IPS DF 19.7 (cell line): ENCODE results near the gene RAB6B.

Experiments
- DNase-seq: peaks from one replicate; pipeline ENCODE4 v3.0.0-alpha.2; 2013; ENCODE audit warnings: low read depth, low spot score

RAB6B gene

DNA sequence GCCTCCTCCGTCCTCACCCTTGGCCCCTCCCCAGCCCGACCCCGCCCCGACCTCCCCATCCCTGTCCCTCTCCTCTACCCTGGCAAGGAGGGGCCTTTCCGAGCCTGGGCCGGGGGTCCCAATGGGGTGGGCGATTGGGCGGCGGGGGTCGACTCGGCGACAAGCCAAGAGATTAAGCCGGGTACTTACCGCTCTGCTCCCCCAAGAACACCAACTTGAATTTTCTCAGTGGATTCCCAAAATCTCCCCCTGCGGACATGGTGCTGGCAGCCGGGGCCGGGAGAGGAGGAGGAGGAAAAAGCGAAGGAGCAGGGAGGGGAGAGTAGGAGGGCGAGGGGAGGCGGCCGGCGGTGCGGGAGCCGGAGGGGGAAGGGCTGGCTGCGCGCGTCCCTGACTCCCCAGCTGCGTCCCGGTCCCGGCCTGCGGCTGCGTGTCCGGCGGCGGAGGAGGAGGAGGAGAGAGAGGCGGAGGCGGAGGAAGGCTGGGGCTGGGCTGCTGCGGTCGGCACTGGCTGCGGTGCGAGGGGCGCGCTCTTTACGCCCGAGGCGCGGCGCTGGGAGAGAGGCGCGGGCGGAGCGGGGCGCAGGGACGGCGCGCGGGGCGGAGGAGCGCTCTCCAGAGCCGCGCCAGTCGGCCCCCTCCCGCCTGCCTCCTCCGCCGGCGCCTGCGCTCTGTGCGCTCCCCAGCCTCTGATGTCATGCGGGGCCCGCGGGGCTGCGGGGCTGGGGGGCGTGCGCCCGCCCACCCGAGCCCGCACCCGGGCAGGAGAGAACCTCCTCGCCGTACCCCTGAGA is at the start of gene RAB6B:
RAB6B (minus strand) TSS at position 675 of the 794 bp plus-strand sequence; CDS start at position 259, 416 bp downstream.
- no peak for DNase-seq

DNA sequence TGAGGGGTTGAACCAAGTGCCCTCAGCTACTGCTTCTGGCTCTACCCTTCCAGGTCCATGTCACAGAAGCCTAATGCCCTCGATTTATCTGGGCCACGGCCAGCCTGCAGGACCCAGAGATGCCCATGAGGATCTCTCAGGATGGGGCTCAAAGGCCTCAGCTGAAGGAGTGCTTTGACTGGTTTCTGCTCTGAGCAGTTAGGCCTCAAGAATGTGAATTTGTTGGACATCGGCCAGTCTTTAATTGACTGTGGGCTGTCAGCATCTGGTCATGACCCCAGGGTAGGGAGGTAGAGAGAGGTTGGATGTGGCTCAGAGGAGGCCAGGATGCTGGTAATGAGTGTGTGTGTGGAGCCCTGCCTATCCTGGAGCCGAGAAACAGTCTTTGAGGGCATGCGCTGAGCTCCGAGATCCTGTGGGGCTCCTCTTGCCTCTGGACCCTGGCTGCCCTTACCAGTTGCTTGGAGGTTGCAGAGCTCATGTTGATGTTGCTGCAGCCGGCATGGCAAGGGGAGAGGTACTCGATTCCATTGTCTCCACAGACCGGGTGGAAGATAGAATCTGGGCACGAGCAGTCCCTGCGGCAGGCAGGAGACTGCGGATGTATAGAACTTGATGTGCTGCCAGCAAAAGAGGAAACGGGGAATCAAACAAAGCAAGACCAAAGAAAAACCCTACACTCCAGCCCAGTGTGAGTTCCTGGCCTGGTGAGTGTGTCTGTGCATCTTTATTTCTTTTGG is 49.1 kb upstream of the RAB6B start:
- no peak for DNase-seq

DNA sequence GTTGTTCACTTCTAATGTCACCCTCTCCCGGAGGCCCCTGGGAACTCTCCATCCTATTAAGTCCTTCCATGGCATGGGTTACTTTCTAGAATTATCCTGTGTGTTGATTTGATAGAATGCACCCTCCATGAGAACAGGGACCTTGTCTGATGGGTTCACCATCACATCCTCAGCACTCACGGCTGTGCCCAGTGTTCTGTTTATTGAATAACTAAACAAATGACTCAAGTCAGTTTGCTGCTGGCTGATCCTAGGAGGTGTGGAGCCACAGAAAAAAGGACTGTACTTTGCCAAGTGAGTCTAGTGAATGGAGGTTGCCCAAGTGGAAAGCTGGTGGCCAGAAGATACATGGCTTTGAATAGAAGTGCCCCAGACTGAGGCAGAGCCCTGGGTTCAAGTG is 48.5 kb upstream of the RAB6B start:
- DNase-seq = no peak

- DNase-seq = no peak
Observed at GRCh38 chr3:133943639-133944141, 48.0 kb upstream of the RAB6B start.

DNA sequence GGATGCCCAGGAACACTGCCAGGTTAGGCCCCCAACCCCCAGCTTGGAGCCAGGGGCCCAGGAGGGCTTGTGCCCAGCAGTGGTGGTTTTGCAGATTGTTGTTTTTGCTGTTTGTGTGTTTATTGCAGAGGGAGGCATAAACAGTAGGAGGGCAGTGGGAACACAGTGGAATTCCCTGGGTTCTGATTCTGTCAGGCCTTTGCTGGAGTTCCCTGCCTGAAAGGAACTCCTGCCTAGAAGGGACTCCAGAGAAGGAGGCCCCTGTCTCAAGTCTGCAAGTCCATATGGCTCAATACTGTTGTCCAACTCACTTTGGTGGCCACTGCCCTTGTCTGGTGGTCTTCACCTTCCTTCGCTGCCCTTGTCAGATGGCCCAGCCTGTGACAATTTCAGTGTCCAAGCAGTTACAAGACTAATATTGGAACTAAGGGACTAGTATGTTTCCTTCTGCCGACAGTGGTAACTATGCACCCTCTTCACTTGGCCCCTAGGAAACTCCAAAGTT is 47.4 kb upstream of the RAB6B start:
- DNase-seq = no peak

DNA sequence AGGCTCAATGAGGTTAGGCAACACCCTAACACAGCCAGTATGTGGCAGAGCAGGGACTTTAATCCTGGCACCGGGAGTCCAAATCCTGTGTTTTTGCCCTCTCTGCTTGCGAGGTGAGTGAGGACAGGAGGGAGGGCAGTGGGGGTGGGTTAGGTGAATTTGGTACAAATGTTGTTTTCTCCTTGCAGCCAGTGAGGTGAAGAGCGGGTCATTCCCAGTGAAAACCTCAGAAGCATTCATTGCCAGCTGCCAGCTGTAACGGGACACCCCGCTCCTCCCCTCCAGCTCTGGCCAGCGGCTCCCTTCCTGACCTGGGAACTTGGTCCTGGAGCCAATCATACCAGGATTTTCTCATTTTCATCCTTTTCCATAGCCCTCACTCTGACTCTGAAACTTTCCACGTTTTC is 45.7 kb upstream of the RAB6B start:
- no peak for DNase-seq

DNA sequence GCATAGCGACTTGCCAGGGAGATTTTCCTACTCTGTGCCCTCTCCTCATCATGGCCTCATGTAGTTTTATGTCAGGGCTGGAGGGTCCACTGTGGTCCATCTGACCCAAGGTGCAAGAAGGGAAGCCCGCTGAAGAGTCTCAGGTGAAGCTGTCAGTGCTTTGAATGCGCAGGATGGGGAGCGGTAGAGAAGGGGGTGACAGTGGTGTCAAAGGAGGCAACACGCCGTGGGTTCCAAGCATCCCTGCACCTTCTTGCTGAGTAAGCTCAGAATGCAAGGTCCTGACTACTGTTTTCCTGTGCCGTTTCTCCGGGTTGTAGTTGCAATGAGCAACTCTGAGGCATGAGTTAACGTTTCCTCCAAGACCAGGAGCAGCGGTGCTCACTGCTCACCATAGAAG is 44.9 kb upstream of the RAB6B start:
- no peak for DNase-seq

DNA sequence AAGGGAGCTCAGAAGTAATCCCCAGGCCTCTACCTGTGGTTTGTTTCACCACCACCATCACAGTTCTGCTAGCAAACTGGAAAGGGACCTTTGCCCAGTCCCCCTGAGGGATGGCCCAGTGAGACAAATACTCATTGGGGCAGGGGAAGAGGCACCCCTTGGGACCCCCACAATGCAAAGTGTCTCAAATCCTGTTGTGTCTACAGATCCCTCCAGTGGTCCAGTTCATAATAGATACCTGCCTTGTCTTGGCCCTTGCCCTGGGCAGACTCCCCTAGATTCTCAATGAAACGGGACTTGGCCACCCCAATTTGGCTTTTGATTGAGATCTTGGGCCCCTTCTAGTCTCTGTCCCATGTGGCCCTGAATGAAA is 43.8 kb upstream of the RAB6B start:
- DNase-seq = no peak

- DNase-seq = no peak
Observed at GRCh38 chr3:133938770-133939462, 43.2 kb upstream of the RAB6B start.

GRCh38 chr3:133937756-133938601 is 42.3 kb upstream of the RAB6B start:
- no peak for DNase-seq

DNA sequence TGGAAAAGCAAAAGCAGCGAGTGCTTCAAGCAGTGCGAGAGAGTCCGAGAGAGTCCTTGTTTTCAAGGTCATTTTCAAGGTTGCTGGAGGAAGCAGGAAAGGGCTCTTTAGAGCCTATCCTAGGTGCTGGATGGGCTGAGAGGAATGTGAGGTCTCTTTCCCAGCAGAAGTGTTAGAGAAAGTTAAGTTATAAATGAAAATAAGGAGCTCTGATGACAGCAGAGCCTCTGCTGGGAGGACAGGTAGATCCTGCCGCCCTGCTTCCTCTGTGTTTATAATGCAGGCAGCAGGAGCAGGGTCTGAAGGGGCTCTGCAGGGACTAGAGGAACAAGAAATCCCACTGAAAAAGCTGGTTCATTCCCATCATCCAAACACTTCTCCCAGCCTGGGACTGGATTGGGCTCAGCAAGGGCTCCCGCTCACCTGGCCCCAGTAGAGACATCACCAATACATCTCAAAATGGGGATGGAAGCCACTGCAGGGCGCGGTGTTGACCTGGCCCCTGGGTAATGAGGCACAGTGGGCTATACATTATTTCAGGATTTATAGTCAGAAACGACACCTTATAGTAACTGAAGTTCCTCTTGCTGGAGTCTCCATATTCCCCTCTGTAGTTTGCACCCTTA is 41.5 kb upstream of the RAB6B start:
- DNase-seq = no peak

- DNase-seq = no peak
Observed at GRCh38 chr3:133935843-133936769, 40.4 kb upstream of the RAB6B start.

DNA sequence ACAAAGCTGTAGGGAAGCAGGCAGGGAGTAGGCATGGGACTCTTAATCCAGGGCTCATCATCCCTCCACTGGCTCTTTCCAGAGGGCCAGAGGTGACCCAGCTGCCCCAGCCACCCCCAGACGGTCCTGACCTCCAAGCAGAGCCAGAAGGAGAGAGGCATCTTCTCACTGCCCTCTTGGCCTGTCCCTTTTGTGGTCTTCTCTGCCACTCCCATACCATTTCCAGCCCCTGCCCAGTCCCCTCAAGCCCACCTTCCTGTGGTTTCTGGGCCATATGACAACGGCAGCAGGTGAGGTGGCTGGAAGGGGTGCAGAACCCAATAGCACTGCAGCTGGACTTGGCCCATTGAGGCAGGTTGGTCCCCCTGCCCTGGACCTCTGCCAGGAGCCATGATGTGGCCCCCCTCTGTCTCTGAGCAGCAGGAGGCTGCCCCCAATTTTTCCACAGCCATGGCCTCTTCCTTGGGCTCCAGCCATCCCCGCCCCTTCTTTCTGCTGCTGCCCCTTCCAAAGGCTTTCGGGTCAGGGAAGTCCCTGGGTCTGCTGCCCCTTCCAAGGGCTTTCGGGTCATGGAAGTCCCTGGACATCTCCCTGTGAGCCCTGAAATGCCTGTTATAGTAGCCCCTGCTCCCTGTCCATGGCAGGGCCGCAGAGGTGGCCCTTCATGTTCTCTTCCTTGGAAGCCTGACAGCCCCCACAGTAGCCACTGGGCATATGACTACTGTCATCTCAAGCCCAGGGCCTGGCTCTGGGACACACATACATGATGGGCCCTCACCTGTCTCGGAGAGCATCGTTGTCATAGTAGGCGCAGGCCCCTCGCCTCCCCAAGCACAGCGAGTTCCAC is 39.5 kb upstream of the RAB6B start:
- DNase-seq = no peak

DNA sequence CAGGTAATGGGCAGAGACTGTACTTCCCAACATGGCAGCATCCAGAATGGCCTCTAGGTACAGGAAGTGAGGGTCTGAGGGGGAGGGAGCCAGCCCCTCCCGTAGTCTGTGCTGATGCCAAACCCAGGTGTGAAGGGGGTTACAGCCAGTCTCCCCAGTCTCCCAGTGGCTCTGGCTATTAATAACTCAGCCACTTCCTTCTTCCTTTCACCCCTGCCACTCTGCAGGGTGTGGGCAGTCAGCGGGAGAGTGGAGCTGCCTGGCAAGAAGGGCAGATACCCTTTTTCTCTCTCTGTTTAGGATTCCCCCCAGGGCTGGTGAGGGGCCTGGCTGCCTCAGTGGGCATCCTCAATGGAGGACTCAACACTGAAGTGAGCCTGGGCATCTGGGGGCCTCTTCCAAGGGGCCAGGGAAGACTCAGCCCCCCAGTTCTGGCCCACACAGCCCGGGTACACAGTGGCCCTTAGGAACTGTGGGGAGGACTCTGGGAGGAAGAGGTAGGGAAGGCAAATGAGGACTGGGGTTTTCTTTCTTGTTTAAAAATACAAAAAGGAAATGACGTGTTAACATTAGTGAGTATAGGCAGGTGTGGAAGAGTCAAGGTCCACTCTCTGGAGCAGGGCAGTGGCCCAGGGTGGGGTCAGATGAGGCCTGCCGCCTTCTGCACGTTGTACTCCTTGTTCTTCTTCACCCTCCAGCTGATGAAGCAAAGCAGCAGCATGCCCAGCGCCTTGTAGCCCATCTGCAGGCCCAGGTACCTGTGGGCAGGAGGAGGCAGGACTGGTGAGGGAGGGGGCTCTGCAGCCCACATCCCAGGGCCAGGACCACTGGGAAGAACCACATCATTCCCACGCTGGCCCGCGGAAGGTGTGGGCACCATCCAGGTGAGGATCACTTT is 38.6 kb upstream of the RAB6B start:
- DNase-seq = no peak

DNA sequence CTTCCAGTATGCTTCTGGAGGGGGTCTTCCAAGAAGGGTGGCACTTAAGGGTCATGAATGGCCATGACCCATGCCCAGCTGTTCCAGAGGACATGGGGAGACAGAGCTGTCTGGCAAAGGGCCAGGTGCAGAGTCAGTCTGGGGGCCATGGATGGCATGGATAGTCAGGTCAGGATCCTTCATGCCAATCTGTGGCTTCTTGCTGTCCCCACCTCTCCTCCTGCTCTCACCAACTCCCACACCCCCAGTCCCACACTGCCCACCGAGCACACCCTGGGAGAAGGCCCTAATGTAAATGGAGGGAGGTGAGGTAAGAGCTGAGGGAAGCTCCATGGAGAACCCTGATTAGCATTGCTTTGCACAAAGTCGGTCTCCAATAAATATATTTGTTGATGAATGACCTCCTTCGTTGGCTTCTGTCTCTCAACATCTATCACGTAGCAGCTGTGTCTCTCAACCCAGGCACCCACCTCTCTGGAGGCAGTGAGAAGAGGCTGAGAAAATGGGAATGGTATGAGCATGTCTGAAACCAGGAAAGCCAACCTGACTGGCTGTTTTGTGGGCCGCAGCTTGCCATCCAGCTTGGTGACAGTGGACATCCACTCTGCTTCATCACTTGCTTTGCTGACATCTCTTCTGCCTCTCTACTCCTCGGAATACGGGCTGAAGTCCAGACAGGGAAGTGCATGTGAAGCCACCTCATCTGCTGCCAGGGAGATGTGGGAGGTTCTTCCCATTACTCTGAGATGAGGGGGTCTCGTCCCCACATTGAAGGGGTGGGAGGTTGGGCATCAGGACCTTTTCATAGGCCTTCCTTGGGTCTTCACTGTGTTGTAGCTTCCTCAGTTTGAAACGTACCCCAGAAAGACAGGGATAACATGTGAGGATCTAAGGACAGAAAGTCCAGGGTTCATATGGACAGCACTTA is 37.7 kb upstream of the RAB6B start:
- no peak for DNase-seq

GRCh38 chr3:133932009-133932408 is 36.3 kb upstream of the RAB6B start:
- DNase-seq = no peak

GRCh38 chr3:133931084-133931483 is 35.4 kb upstream of the RAB6B start:
- no peak for DNase-seq
